GM12878 (cell line): Measurements from ENCODE around the gene OR2H1. TPM values are rescaled to one million over a fixed set of nuclear protein-coding genes. Genes with fewer than 3 reads are reported as not detected.

Source experiments
- ATAC-seq: fragments of 200-7000 bp; cut with Tn5 transposase; 3 replicates; pipeline ENCODE4 v1.9.1; 2020; ENCODE audit warnings: mild to moderate bottlenecking, moderate library complexity
- BruUV-seq: library from RNA; stranded (reverse); fragments of 400-500 nt; replicated peaks from 2 replicates; lab custom pipeline; 2021; lab: Mats Ljungman, UMichigan
- CTCF ChIA-PET: fragments of 300-600 bp; sonication (Branson Sonifier 250); formaldehyde crosslinking; extraction: SDS; loops from one replicate; lab custom pipeline; 2021; ENCODE audit warnings: inconsistent platforms; lab: Yijun Ruan, JAX
- POLR2A ChIA-PET: fragments of 350-600 bp; formaldehyde crosslinking; extraction: SDS; loops from one replicate; lab custom pipeline; 2021; ENCODE audit warnings: inconsistent platforms; lab: Charles Lee
- RAD21 ChIA-PET: fragments of 300-600 bp; sonication (Branson Sonifier 250); formaldehyde crosslinking; loops from one replicate; lab custom pipeline; 2023; ENCODE audit warnings: antibody characterized with exemption; ENCODE audit not compliant: unreplicated experiment; lab: Charles Lee
- SMC1A ChIA-PET: fragments of 300-600 bp; sonication (Branson Sonifier 250); formaldehyde crosslinking; loops from one replicate; lab custom pipeline; 2023; ENCODE audit not compliant: unreplicated experiment, uncharacterized antibody; lab: Charles Lee
- DNase-seq: peaks from one replicate; pipeline ENCODE4 v3.0.0-alpha.2; 2011; ENCODE audit warnings: low read depth, low spot score
- FAIRE-seq: peaks from 3 replicates; lab custom pipeline; 2011; peaks lifted over from hg19 to GRCh38; lab: Jason Lieb, UNC
- H2AFZ ChIP-seq: 2 replicates; pipeline ENCODE4 v1.6.0; 2011; ENCODE audit warnings: low read depth, low read length, control low read depth; ENCODE audit not compliant: control insufficient read depth
- H3K27ac ChIP-seq: 2 replicates; pipeline ENCODE4 v1.5.1; 2011; ENCODE audit warnings: control low read depth; ENCODE audit not compliant: control insufficient read depth, insufficient read depth
- H3K27me3 ChIP-seq, 2 experiments: replicated peaks in 1 of 2; 2 replicates each; pipeline versions ENCODE4 v1.6.0 to v1.6.1; 2011; ENCODE audit warnings: low read length in 1 of 2; ENCODE audit not compliant: control insufficient read depth in 2 of 2, insufficient read depth in 2 of 2
- H3K36me3 ChIP-seq, 2 experiments: 2 replicates each; pipeline ENCODE4 v1.5.1; 2011; ENCODE audit warnings: low read length in 1 of 2; ENCODE audit not compliant: control insufficient read depth in 2 of 2, insufficient read depth in 2 of 2
- H3K4me1 ChIP-seq: 2 replicates; pipeline ENCODE4 v1.6.1; 2011; ENCODE audit warnings: mild to moderate bottlenecking, low read length, moderate library complexity, mixed read lengths; ENCODE audit not compliant: control insufficient read depth, insufficient read depth
- H3K4me2 ChIP-seq: 2 replicates; pipeline ENCODE4 v1.6.0; 2011; ENCODE audit warnings: control low read depth; ENCODE audit not compliant: control insufficient read depth, insufficient read depth
- H3K4me3 ChIP-seq: fragments of 200-600 bp; sonication (generic); 2 replicates; pipeline ENCODE4 v1.5.1; 2016
- H3K79me2 ChIP-seq: 2 replicates; pipeline ENCODE4 v1.6.0; 2011; ENCODE audit warnings: low read length; ENCODE audit not compliant: control insufficient read depth, insufficient read depth
- H3K9ac ChIP-seq: 2 replicates; pipeline ENCODE4 v1.8.0; 2011; ENCODE audit warnings: low read length, control low read depth, mixed read lengths; ENCODE audit not compliant: control insufficient read depth, insufficient read depth
- H3K9me3 ChIP-seq: replicated peaks from 3 replicates; pipeline ENCODE4 v1.5.1; 2011; ENCODE audit warnings: mild to moderate bottlenecking, low read length; ENCODE audit not compliant: control insufficient read depth, insufficient read depth
- H4K20me1 ChIP-seq: 2 replicates; pipeline ENCODE4 v1.6.0; 2011; ENCODE audit not compliant: control insufficient read depth, insufficient read depth
- NFYA ChIP-seq: IDR thresholded peaks from 2 replicates; pipeline ENCODE4 v1.6.1; 2011; ENCODE audit warnings: low read depth, mild to moderate bottlenecking, low read length, improper control_type of control experiment, borderline replicate concordance
- SMAD1 ChIP-seq: fragments of 450-650 bp; IDR thresholded peaks from 2 replicates; pipeline ENCODE4 v1.6.1; 2018; ENCODE audit warnings: mild to moderate bottlenecking, low read depth; ENCODE audit not compliant: partially characterized antibody
- ZNF384 ChIP-seq: IDR thresholded peaks from 2 replicates; pipeline ENCODE4 v1.6.1; 2012; ENCODE audit warnings: low read depth, mild to moderate bottlenecking, low read length, improper control_type of control experiment, borderline replicate concordance
- WGBS: methylation state at CpG from one replicate; pipeline ENCODE4 v1.1.6; 2016; ENCODE audit warnings: low lambda C conversion rate; ENCODE audit not compliant: insufficient replicate concordance, insufficient coverage; ENCODE audit errors: missing lambda C conversion rate; 5-methylcytosine and 5-hydroxymethylcytosine counted together
- in situ Hi-C: fragments of 300-500 bp; cut with MboI; formaldehyde crosslinking; loops from 9 replicates; pipeline ENCODE4 v1.14.3; 2018; ENCODE audit warnings: mixed read lengths
- intact Hi-C: fragments of 100-400 bp; cut with micrococcal nuclease; formaldehyde crosslinking; loops from one replicate; pipeline ENCODE4 v1.14.2; 2022; ENCODE audit not compliant: unreplicated experiment
- polyA plus RNA-seq, 11 experiments: library from polyadenylated mRNA; depleted of rRNA in 4 of 11; unstranded in 6 of 11; stranded (reverse) in 5 of 11; fragments of >200 nt; fragmentation: Nextera tagmentation in 4 of 11; fragmentation: Illumina TruSeq in 1 of 11; extraction: Ambion mirVana in 4 of 11; extraction: Trizol in 1 of 11; gene quantifications; 1 replicate in 1 of 11; 2 replicates in 10 of 11; pipeline versions ENCODE4 v1.2.1 to v1.2.3, GENCODE V29; 2011 to 2016; ENCODE audit warnings: inconsistent platforms in 2 of 11, missing spikeins in 2 of 11, low read depth in 1 of 11
- total RNA-seq, 4 experiments: library from RNA; depleted of rRNA in 3 of 4; stranded (reverse); fragments of >200 nt in 3 of 4; fragmentation: Illumina TruSeq in 1 of 4; extraction: Trizol in 1 of 4; gene quantifications; 2 replicates each; pipeline versions ENCODE4 v1.2.1 to v1.2.3, GENCODE V29; 2013 to 2021
- TF ChIP-seq, protein P1 (sequence below): fragments of 450-650 bp; IDR thresholded peaks from 2 replicates; pipeline ENCODE4 v1.6.1; 2017; ENCODE audit warnings: mild to moderate bottlenecking, low read depth, inconsistent platforms; ENCODE audit not compliant: poor library complexity, severe bottlenecking

The OR2H1 gene
- total and polyA plus RNA-seq, 10 of the 15 experiments (the other 5 are each of a cell fraction or from before 2014, with no cell fraction given) = not detected

DNA sequence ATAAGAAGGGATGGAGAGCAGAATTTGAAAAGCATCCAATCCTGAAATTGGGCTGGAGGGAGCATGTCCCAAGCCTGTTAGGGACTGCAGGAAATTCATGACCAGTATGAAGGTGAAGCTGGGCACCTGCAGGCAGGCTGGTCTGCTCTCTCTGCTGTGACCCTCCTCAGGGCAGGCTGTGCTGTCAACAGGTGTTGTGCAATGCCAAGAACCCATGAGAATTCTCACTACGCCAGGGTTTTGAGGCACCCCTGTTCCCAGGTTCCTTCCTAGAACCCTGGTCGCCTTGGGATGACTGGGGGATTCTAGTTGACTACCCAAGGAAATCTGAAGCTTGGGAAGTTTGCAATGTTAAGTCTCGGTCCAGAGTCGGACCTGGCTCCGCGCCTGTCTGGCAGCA, 44.2 kb downstream of the OR2H1 start:
- no peaks in the 10 kb centered on the region for H3K9me3 ChIP-seq
- no peak overlapping the region for H3K4me2 ChIP-seq
- ChIA-PET SMC1A (no interaction called here), POLR2A (no interaction called here), CTCF (no interaction called here), RAD21 (no interaction called here)
- H3K27me3 ChIP-seq = 0 out of 4 replicates have a peak, but pooled peaks cover 1 to 2% of the 10 kb centered on the region in 2 experiments
- ATAC-seq (no peak), DNase-seq (no peak), FAIRE-seq (no peak)
- no peaks in the 10 kb centered on the region for H3K79me2 ChIP-seq
- BruUV-seq = no TSS peak
- H3K9ac ChIP-seq = no peak overlapping the region
- no peak for TF ChIP-seq ZNF384
- no peak overlapping the region for H2AFZ ChIP-seq
- in situ Hi-C loops (no loop called here), intact Hi-C loops (no loop called here)
- H3K4me1 ChIP-seq = no peaks in the 10 kb centered on the region
- H4K20me1 ChIP-seq = no peaks in the 10 kb centered on the region
- 62% methylated on average over 6 of the region's 6 CpGs for WGBS
- H3K36me3 ChIP-seq = no peaks in the 10 kb centered on the region
- no peak overlapping the region for H3K4me3 ChIP-seq
- H3K27ac ChIP-seq = no peak overlapping the region

DNA sequence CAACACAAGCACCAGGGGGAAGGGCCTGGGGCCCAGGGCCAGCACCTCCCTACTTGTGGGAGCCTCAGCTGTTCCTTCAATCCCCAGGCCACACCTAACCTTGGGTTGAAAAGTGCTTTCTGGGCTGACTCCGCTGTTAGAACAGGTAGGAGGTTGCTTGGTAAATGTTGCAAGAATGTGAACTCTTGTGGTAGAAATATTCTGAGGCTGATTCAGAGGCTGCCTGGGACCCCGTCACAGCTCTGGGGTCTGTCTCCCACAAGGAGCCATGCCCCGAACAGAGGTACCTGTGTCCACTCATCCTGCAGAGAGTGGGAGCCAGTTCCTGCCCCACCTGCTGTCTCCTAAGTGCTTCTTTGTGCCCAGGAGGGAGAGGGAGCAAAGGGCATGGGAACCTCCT, 45.2 kb downstream of the OR2H1 start:
- Histone ChIP-seq H3K27me3 (0 out of 4 replicates have a peak, but pooled peaks cover 1 to 2% of the 10 kb centered on the region in 2 experiments), H3K79me2 (no peaks in the 10 kb centered on the region), H2AFZ (no peak overlapping the region), H3K27ac (no peak overlapping the region)
- in situ Hi-C loops = no loop called here
- no peak for FAIRE-seq
- BruUV-seq = no TSS peak
- ChIA-PET RAD21 (no interaction called here), POLR2A (no interaction called here)
- no peak for ATAC-seq
- TF ChIP-seq, protein P1, sequence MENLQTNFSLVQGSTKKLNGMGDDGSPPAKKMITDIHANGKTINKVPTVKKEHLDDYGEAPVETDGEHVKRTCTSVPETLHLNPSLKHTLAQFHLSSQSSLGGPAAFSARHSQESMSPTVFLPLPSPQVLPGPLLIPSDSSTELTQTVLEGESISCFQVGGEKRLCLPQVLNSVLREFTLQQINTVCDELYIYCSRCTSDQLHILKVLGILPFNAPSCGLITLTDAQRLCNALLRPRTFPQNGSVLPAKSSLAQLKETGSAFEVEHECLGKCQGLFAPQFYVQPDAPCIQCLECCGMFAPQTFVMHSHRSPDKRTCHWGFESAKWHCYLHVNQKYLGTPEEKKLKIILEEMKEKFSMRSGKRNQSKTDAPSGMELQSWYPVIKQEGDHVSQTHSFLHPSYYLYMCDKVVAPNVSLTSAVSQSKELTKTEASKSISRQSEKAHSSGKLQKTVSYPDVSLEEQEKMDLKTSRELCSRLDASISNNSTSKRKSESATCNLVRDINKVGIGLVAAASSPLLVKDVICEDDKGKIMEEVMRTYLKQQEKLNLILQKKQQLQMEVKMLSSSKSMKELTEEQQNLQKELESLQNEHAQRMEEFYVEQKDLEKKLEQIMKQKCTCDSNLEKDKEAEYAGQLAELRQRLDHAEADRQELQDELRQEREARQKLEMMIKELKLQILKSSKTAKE = no peak
- TF ChIP-seq SMAD1 (no peak), NFYA (no peak)
- TF ChIP-seq, all 136 proteins: peak for 0
- no peaks in the 10 kb centered on the region for H4K20me1 ChIP-seq
- intact Hi-C loops = no loop called here
- ChIA-PET SMC1A (no interaction called here), CTCF (no interaction called here)
- DNase-seq = no peak
- H3K4me3 ChIP-seq = no peak overlapping the region
- H3K4me1 ChIP-seq = no peaks in the 10 kb centered on the region
- 16% methylated on average over 3 of the region's 3 CpGs for WGBS
- H3K9ac ChIP-seq = no peak overlapping the region
- H3K36me3 ChIP-seq = no peaks in the 10 kb centered on the region
- no peaks in the 10 kb centered on the region for H3K9me3 ChIP-seq
- H3K4me2 ChIP-seq = no peak overlapping the region
